Panc1 (cell line): ENCODE results near the gene DAPK2.

Source experiments
- TCF7L2 ChIP-seq: IDR thresholded peaks from 2 replicates; pipeline ENCODE4 v1.6.1; 2011; ENCODE audit warnings: mild to moderate bottlenecking, low read depth, low read length, inconsistent platforms
- TF ChIP-seq, protein P1 (sequence below): fragments of 450-650 bp; IDR thresholded peaks from 2 replicates; pipeline ENCODE4 v1.5.1; 2017; ENCODE audit warnings: mild to moderate bottlenecking
- TF ChIP-seq, protein P2 (sequence below), 2 experiments: IDR thresholded peaks; 2 replicates each; pipeline ENCODE4 v1.6.1; 2011 to 2012; ENCODE audit warnings: low read depth in 2 of 2, control low read depth in 1 of 2, low read length in 1 of 2, mild to moderate bottlenecking in 1 of 2, moderate library complexity in 1 of 2; ENCODE audit not compliant: insufficient read depth in 1 of 2

DNA sequence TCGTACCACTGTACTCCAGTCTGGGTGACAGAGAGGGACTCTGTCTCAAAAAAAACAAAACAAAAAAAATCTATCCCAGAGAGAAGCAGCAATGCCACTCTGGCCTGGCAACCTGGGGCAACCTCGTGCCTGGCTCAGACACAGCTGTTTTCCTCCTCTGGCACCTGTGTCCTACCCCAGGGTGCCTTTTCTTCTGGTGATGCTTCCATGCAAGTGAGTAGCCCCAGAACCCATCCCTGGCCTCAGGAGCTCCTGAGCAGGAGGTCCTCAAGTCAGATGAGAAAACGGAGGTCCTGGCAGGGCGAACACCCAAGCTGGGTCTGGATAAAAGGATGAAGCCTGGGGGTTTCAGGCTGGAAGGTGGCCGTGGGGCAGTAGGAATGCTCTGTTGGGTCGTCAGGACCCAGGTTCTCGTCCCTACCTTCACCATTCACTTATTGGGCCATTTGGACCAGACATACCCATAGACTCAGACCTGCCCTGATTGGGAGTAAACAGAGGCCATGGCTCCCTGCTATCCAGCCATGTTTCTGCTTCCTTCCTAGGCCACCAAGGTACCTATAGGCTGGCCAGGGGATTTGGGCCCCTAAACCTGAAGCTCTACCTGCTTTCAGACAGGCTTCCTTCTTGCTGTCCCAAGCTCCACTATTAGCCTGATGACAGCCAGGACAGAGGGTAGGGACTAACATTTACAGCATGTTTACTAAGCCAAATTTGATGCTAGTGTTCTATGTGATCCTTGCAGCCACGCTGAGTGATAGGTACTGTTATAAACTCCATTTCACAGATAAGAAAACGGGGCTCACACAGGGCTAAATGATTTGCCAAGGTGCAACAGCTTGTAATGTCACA lies 102.2 kb downstream of the DAPK2 start:
- TF ChIP-seq, protein P1, sequence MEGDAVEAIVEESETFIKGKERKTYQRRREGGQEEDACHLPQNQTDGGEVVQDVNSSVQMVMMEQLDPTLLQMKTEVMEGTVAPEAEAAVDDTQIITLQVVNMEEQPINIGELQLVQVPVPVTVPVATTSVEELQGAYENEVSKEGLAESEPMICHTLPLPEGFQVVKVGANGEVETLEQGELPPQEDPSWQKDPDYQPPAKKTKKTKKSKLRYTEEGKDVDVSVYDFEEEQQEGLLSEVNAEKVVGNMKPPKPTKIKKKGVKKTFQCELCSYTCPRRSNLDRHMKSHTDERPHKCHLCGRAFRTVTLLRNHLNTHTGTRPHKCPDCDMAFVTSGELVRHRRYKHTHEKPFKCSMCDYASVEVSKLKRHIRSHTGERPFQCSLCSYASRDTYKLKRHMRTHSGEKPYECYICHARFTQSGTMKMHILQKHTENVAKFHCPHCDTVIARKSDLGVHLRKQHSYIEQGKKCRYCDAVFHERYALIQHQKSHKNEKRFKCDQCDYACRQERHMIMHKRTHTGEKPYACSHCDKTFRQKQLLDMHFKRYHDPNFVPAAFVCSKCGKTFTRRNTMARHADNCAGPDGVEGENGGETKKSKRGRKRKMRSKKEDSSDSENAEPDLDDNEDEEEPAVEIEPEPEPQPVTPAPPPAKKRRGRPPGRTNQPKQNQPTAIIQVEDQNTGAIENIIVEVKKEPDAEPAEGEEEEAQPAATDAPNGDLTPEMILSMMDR = no peak
- TF ChIP-seq, protein P2, sequence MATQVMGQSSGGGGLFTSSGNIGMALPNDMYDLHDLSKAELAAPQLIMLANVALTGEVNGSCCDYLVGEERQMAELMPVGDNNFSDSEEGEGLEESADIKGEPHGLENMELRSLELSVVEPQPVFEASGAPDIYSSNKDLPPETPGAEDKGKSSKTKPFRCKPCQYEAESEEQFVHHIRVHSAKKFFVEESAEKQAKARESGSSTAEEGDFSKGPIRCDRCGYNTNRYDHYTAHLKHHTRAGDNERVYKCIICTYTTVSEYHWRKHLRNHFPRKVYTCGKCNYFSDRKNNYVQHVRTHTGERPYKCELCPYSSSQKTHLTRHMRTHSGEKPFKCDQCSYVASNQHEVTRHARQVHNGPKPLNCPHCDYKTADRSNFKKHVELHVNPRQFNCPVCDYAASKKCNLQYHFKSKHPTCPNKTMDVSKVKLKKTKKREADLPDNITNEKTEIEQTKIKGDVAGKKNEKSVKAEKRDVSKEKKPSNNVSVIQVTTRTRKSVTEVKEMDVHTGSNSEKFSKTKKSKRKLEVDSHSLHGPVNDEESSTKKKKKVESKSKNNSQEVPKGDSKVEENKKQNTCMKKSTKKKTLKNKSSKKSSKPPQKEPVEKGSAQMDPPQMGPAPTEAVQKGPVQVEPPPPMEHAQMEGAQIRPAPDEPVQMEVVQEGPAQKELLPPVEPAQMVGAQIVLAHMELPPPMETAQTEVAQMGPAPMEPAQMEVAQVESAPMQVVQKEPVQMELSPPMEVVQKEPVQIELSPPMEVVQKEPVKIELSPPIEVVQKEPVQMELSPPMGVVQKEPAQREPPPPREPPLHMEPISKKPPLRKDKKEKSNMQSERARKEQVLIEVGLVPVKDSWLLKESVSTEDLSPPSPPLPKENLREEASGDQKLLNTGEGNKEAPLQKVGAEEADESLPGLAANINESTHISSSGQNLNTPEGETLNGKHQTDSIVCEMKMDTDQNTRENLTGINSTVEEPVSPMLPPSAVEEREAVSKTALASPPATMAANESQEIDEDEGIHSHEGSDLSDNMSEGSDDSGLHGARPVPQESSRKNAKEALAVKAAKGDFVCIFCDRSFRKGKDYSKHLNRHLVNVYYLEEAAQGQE (IDR thresholded peaks at IDR 0.05; ENCODE audit: insufficient read depth in 1 of 2, low read depth in 2 of 2, low read length in 1 of 2) = no peak
- no peak for TF ChIP-seq TCF7L2
